Body of pancreas (tissue), 4 donors: ENCODE results near the gene AIM2.

ENCODE experiments used
- POLR2A ChIP-seq, 3 donors: fragments of 450-650 bp; IDR thresholded peaks; one replicate each; pipeline ENCODE4 v1.6.1; 2016; ENCODE audit warnings: antibody characterized with exemption in 3 of 3, mild to moderate bottlenecking in 2 of 3
- TF ChIP-seq, protein P1 (sequence below), 7 experiments: fragments of 450-650 bp in 4 of 7; fragments of 200-600 bp in 3 of 7; sonication (generic) in 3 of 7; IDR thresholded peaks; one replicate each; pipeline ENCODE4 v1.5.1; 2016 to 2019; ENCODE audit warnings: antibody characterized with exemption in 7 of 7

DNA sequence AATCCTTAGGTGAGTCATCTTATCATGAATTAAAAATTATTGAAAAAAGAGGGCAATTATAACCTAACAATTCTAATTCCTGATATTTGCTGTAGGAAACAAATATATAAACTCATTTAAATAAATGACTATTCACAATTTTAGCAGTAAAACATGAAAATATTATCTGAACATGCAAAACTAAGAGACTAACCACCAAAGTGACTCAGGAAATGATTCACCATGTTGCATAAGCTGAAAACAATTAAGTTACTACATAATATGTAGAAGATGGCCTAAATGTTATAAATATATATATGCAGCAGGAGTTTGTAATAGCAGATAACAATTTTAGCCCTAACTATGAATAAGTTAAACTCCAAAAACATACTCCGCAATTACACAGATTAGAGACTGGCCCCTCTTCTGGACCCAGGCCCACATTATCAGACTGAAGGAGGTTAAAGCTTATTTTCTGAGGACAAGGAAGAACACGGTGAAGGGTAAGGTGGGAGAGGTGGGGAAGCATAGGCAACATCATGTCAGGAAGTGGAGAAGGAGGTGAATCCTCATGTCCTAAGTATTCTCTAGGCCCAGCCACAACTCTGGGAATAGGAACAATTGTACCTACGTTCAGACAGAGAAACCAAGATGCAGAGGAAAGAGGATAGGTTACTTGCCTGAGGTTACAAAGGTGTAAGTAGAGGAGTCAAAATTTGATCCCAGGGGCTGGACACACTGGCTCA lies 15.6 kb upstream of the AIM2 start:
- TF ChIP-seq, protein P1, sequence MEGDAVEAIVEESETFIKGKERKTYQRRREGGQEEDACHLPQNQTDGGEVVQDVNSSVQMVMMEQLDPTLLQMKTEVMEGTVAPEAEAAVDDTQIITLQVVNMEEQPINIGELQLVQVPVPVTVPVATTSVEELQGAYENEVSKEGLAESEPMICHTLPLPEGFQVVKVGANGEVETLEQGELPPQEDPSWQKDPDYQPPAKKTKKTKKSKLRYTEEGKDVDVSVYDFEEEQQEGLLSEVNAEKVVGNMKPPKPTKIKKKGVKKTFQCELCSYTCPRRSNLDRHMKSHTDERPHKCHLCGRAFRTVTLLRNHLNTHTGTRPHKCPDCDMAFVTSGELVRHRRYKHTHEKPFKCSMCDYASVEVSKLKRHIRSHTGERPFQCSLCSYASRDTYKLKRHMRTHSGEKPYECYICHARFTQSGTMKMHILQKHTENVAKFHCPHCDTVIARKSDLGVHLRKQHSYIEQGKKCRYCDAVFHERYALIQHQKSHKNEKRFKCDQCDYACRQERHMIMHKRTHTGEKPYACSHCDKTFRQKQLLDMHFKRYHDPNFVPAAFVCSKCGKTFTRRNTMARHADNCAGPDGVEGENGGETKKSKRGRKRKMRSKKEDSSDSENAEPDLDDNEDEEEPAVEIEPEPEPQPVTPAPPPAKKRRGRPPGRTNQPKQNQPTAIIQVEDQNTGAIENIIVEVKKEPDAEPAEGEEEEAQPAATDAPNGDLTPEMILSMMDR (IDR thresholded peaks at IDR 0.05), result no peak
- TF ChIP-seq POLR2A (IDR thresholded peaks at IDR 0.05), result no peak
